KG1 (cell line): ENCODE measurements around the gene DNAH1.

Experiments used
- DNase-seq: peaks from one replicate; lab custom pipeline; 2025; lab: John Stamatoyannopoulos, UW

The DNAH1 gene

GRCh38 chr3:52447512-52448355 is 131.6 kb downstream of the DNAH1 start:
- no peak for DNase-seq
